CD8-positive, alpha-beta memory T cell (primary cell): ENCODE measurements around the gene EVA1A. TPM values are rescaled to one million over a fixed set of nuclear protein-coding genes. Genes with fewer than 3 reads are reported as not detected.

ENCODE experiments used
- CTCF ChIA-PET: fragments of 350-600 bp; sonication (Branson Sonifier 250); formaldehyde crosslinking; loops from one replicate; lab custom pipeline; 2021; ENCODE audit warnings: antibody characterized with exemption; lab: Charles Lee
- POLR2A ChIA-PET: fragments of 350-600 bp; sonication (Branson Sonifier 250); formaldehyde crosslinking; loops from one replicate; lab custom pipeline; 2021; ENCODE audit warnings: antibody characterized with exemption; lab: Charles Lee
- DNase-seq, 5 donors: peaks; one replicate each; pipeline versions ENCODE4 v3.0.0 to v3.0.0-alpha.2; 2020 to 2022; ENCODE audit warnings: mixed read lengths in 1 of 5
- H3K27ac ChIP-seq: one replicate; pipeline ENCODE4 v1.7.0; 2013; ENCODE audit warnings: low read depth, mild to moderate bottlenecking, low read length, moderate library complexity
- H3K27me3 ChIP-seq: 2 replicates; pipeline ENCODE4 v1.7.0; 2013; ENCODE audit warnings: low read length, mild to moderate bottlenecking; ENCODE audit not compliant: insufficient read depth, poor library complexity, severe bottlenecking
- H3K36me3 ChIP-seq: 2 replicates; pipeline ENCODE4 v1.7.0; 2013; ENCODE audit warnings: mild to moderate bottlenecking, low read length, moderate library complexity; ENCODE audit not compliant: insufficient read depth
- H3K4me1 ChIP-seq: 2 replicates; pipeline ENCODE4 v1.7.0; 2013; ENCODE audit warnings: mild to moderate bottlenecking, low read length, moderate library complexity; ENCODE audit not compliant: insufficient read depth
- H3K4me3 ChIP-seq: 2 replicates; pipeline ENCODE4 v1.7.0; 2013; ENCODE audit warnings: mild to moderate bottlenecking, low read length
- H3K9me3 ChIP-seq: 2 replicates; pipeline ENCODE4 v1.7.0; 2013; ENCODE audit warnings: mild to moderate bottlenecking, low read length
- H3K27ac Mint-ChIP-seq, 8 donors: one replicate each; pipeline ENCODE4 v1.8.0; 2020 to 2021; ENCODE audit warnings: mixed read lengths in 8 of 8, mild to moderate bottlenecking in 6 of 8, inconsistent platforms in 3 of 8, moderate library complexity in 3 of 8
- H3K27me3 Mint-ChIP-seq, 2 donors: one replicate each; pipeline ENCODE4 v1.8.0; 2020 to 2021; ENCODE audit warnings: mixed read lengths in 2 of 2, mild to moderate bottlenecking in 1 of 2, moderate library complexity in 1 of 2
- H3K36me3 Mint-ChIP-seq, 3 donors: one replicate each; pipeline ENCODE4 v1.8.0; 2020 to 2021; ENCODE audit warnings: mixed read lengths in 3 of 3, inconsistent platforms in 1 of 3, mild to moderate bottlenecking in 1 of 3
- H3K4me1 Mint-ChIP-seq, 3 donors: one replicate each; pipeline ENCODE4 v1.8.0; 2020 to 2021; ENCODE audit warnings: mixed read lengths in 3 of 3, inconsistent platforms in 1 of 3, mild to moderate bottlenecking in 1 of 3
- H3K4me3 Mint-ChIP-seq, 7 donors: one replicate each; pipeline ENCODE4 v1.8.0; 2020 to 2021; ENCODE audit warnings: mixed read lengths in 7 of 7, mild to moderate bottlenecking in 6 of 7, moderate library complexity in 4 of 7, inconsistent platforms in 2 of 7
- H3K9me3 Mint-ChIP-seq, 5 donors: one replicate each; pipeline ENCODE4 v1.8.0; 2020 to 2022; ENCODE audit warnings: mixed read lengths in 5 of 5, mild to moderate bottlenecking in 3 of 5, moderate library complexity in 2 of 5, inconsistent platforms in 1 of 5
- polyA plus RNA-seq: library from polyadenylated mRNA; unstranded; fragments of 300-500 nt; fragmentation: Illumina TruSeq; gene quantifications from one replicate; pipeline ENCODE4 v1.2.3, GENCODE V29; 2021
- total RNA-seq, 2 experiments: library from RNA; stranded (reverse); gene quantifications; one replicate each; pipeline ENCODE4 v1.2.3, GENCODE V29; 2021

EVA1A gene
- total and polyA plus RNA-seq, 3 experiments from 2014 or later = not detected

GRCh38 chr2:75518638-75519465 lies 41.9 kb downstream of the EVA1A start:
- DNase-seq = no peak
- no peaks in the 10 kb centered on the region for H3K36me3 Mint-ChIP-seq
- H3K27ac Mint-ChIP-seq = no peak overlapping the region
- no peak overlapping the region for H3K4me3 Mint-ChIP-seq
- H3K27me3 Mint-ChIP-seq = peaks cover 5 to 13% of the 10 kb centered on the region in 2 donors
- Histone ChIP-seq H3K9me3 (no peaks in the 10 kb centered on the region), H3K27ac (no peak overlapping the region), H3K27me3 (no peaks in the 10 kb centered on the region), H3K4me3 (no peak overlapping the region), H3K36me3 (no peaks in the 10 kb centered on the region), H3K4me1 (no peaks in the 10 kb centered on the region)
- ChIA-PET CTCF (no interaction called here), POLR2A (no interaction called here)
- no peaks in the 10 kb centered on the region for H3K9me3 Mint-ChIP-seq
- H3K4me1 Mint-ChIP-seq = no peaks in the 10 kb centered on the region

- no peaks in the 10 kb centered on the region for H3K36me3 Mint-ChIP-seq
- Histone ChIP-seq H3K9me3 (no peaks in the 10 kb centered on the region), H3K4me3 (no peak overlapping the region), H3K4me1 (no peaks in the 10 kb centered on the region), H3K36me3 (no peaks in the 10 kb centered on the region), H3K27me3 (no peaks in the 10 kb centered on the region), H3K27ac (no peak overlapping the region)
- H3K4me1 Mint-ChIP-seq = no peaks in the 10 kb centered on the region
- H3K27me3 Mint-ChIP-seq = peaks cover 5 to 11% of the 10 kb centered on the region in 2 donors
- no peak overlapping the region for H3K27ac Mint-ChIP-seq
- ChIA-PET CTCF (no interaction called here), POLR2A (no interaction called here)
- peaks cover 0 to 4% (median 0%) of the 10 kb centered on the region in 5 donors for H3K9me3 Mint-ChIP-seq
- no peak overlapping the region for H3K4me3 Mint-ChIP-seq
- no peak for DNase-seq
Observed at GRCh38 chr2:75517547-75518230, 43.0 kb downstream of the EVA1A start.

- CTCF ChIA-PET = no interaction called here
- DNase-seq = no peak
- peaks cover 0 to 10% (median 4%) of the 10 kb centered on the region in 5 donors for H3K9me3 Mint-ChIP-seq
- H3K4me3 Mint-ChIP-seq = no peak overlapping the region
- H3K27me3 Mint-ChIP-seq = peaks cover 5 to 8% of the 10 kb centered on the region in 2 donors
- Histone ChIP-seq H3K4me1 (no peaks in the 10 kb centered on the region), H3K4me3 (no peak overlapping the region), H3K27ac (no peak overlapping the region), H3K27me3 (no peaks in the 10 kb centered on the region), H3K36me3 (no peaks in the 10 kb centered on the region), H3K9me3 (no peaks in the 10 kb centered on the region)
- H3K4me1 Mint-ChIP-seq = no peaks in the 10 kb centered on the region
- no peaks in the 10 kb centered on the region for H3K36me3 Mint-ChIP-seq
- POLR2A ChIA-PET = no interaction called here
- no peak overlapping the region for H3K27ac Mint-ChIP-seq
Observed at GRCh38 chr2:75516378-75517360, 44.1 kb downstream of the EVA1A start.

- Mint-ChIP-seq H3K36me3 (no peaks in the 10 kb centered on the region), H3K9me3 (peaks cover 0 to 10% (median 4%) of the 10 kb centered on the region in 5 donors), H3K27me3 (peaks cover 5 to 8% of the 10 kb centered on the region in 2 donors), H3K4me3 (no peak overlapping the region), H3K4me1 (no peaks in the 10 kb centered on the region), H3K27ac (no peak overlapping the region)
- Histone ChIP-seq H3K9me3 (no peaks in the 10 kb centered on the region), H3K36me3 (no peaks in the 10 kb centered on the region), H3K4me3 (no peak overlapping the region), H3K4me1 (no peaks in the 10 kb centered on the region), H3K27me3 (no peaks in the 10 kb centered on the region), H3K27ac (no peak overlapping the region)
- no peak for DNase-seq
- POLR2A ChIA-PET = no interaction called here
- CTCF ChIA-PET = no interaction called here
Observed at GRCh38 chr2:75515584-75516368, 45.0 kb downstream of the EVA1A start.

GRCh38 chr2:75513616-75514170 lies 47.0 kb downstream of the EVA1A start:
- POLR2A ChIA-PET = no interaction called here
- no peak overlapping the region for H3K27ac Mint-ChIP-seq
- H3K36me3 Mint-ChIP-seq = no peaks in the 10 kb centered on the region
- no peaks in the 10 kb centered on the region for H3K9me3 ChIP-seq
- no peaks in the 10 kb centered on the region for H3K36me3 ChIP-seq
- no peaks in the 10 kb centered on the region for H3K4me1 Mint-ChIP-seq
- no peak overlapping the region for H3K4me3 ChIP-seq
- no peaks in the 10 kb centered on the region for H3K27me3 ChIP-seq
- H3K4me1 ChIP-seq = no peaks in the 10 kb centered on the region
- DNase-seq = no peak
- no peak overlapping the region for H3K27ac ChIP-seq
- no peak overlapping the region for H3K4me3 Mint-ChIP-seq
- peaks cover 3 to 5% of the 10 kb centered on the region in 2 donors for H3K27me3 Mint-ChIP-seq
- CTCF ChIA-PET = no interaction called here
- H3K9me3 Mint-ChIP-seq = peaks cover 3 to 16% (median 6%) of the 10 kb centered on the region in 5 donors

GRCh38 chr2:75512455-75513212 lies 48.1 kb downstream of the EVA1A start:
- H3K4me3 ChIP-seq = no peak overlapping the region
- Mint-ChIP-seq H3K9me3 (peaks cover 3 to 18% (median 10%) of the 10 kb centered on the region in 5 donors), H3K27ac (no peak overlapping the region), H3K36me3 (no peaks in the 10 kb centered on the region), H3K4me1 (no peaks in the 10 kb centered on the region), H3K4me3 (no peak overlapping the region), H3K27me3 (peaks cover 3 to 4% of the 10 kb centered on the region in 2 donors)
- H3K4me1 ChIP-seq = no peaks in the 10 kb centered on the region
- H3K27ac ChIP-seq = no peak overlapping the region
- POLR2A ChIA-PET = no interaction called here
- no peaks in the 10 kb centered on the region for H3K27me3 ChIP-seq
- H3K36me3 ChIP-seq = no peaks in the 10 kb centered on the region
- no peaks in the 10 kb centered on the region for H3K9me3 ChIP-seq
- no peak for DNase-seq
- CTCF ChIA-PET = no interaction called here
